ENCODE data around the gene CCNA1.

CCNA1 gene

GRCh38 chr13:36480726-36481427 lies 48.6 kb downstream of the CCNA1 start:
- no peak for TF ChIP-seq CTCF (IDR thresholded peaks at IDR 0.05; ENCODE audit: extremely low read depth, missing control alignments)
- no peak for DNase-seq (ENCODE audit: low spot score)

- no peak for TF ChIP-seq CTCF (IDR thresholded peaks at IDR 0.05; ENCODE audit: extremely low read depth, missing control alignments)
- no peak for DNase-seq (ENCODE audit: low spot score)
Observed at GRCh38 chr13:36490055-36490454, 57.8 kb downstream of the CCNA1 start.
